IMR-90 (cell line): ENCODE measurements around the gene TRPM4.

Experiments
- BHLHE40 ChIP-seq: fragments of 150-350 bp; IDR thresholded peaks from 2 replicates; pipeline ENCODE4 v1.6.1; 2016; ENCODE audit warnings: mild to moderate bottlenecking, low read depth, low read length
- CEBPB ChIP-seq: IDR thresholded peaks from 2 replicates; pipeline ENCODE4 v1.6.1; 2012; ENCODE audit warnings: low read depth, low read length, improper control_type of control experiment
- CTCF ChIP-seq: conservative IDR thresholded peaks from 2 replicates; pipeline ENCODE4 v1.5.1; 2012; ENCODE audit warnings: mild to moderate bottlenecking, low read depth, low read length, improper control_type of control experiment
- ELK1 ChIP-seq: fragments of 150-350 bp; IDR thresholded peaks from 2 replicates; pipeline ENCODE4 v1.6.1; 2016; ENCODE audit warnings: low read depth, mild to moderate bottlenecking, low read length, moderate library complexity, borderline replicate concordance
- FOS ChIP-seq: fragments of 150-350 bp; IDR thresholded peaks from 2 replicates; pipeline ENCODE4 v1.6.1; 2016; ENCODE audit warnings: low read depth, low read length
- MAFK ChIP-seq: IDR thresholded peaks from 2 replicates; pipeline ENCODE4 v1.6.1; 2012; ENCODE audit warnings: low read depth, low read length, improper control_type of control experiment
- MAZ ChIP-seq: IDR thresholded peaks from 2 replicates; pipeline ENCODE4 v1.6.1; 2012; ENCODE audit warnings: low read depth, mild to moderate bottlenecking, low read length, improper control_type of control experiment, moderate library complexity, borderline replicate concordance
- MXI1 ChIP-seq: IDR thresholded peaks from 2 replicates; pipeline ENCODE4 v1.6.1; 2012; ENCODE audit warnings: low read depth, mild to moderate bottlenecking, low read length, moderate library complexity, borderline replicate concordance
- NFE2L2 ChIP-seq: fragments of 150-350 bp; IDR thresholded peaks from 2 replicates; pipeline ENCODE4 v1.6.1; 2016; ENCODE audit warnings: low read depth, mild to moderate bottlenecking, low read length
- POLR2A ChIP-seq: IDR thresholded peaks from 2 replicates; pipeline ENCODE4 v1.6.1; 2012; ENCODE audit warnings: mild to moderate bottlenecking, low read depth, low read length
- RAD21 ChIP-seq: IDR thresholded peaks from 2 replicates; pipeline ENCODE4 v1.6.1; 2012; ENCODE audit warnings: low read length, improper control_type of control experiment
- RFX5 ChIP-seq: IDR thresholded peaks from 2 replicates; pipeline ENCODE4 v1.8.0; 2012; ENCODE audit warnings: low read depth, mild to moderate bottlenecking, low read length, moderate library complexity
- SMC3 ChIP-seq: fragments of 150-350 bp; IDR thresholded peaks from 2 replicates; pipeline ENCODE4 v1.6.1; 2016; ENCODE audit warnings: low read depth, mild to moderate bottlenecking, antibody characterized with exemption, low read length, moderate library complexity
- TF ChIP-seq, protein P1 (sequence below): fragments of 150-350 bp; IDR thresholded peaks from 2 replicates; pipeline ENCODE4 v1.6.1; 2017; ENCODE audit warnings: mild to moderate bottlenecking, antibody characterized with exemption, low read length, low read depth

DNA sequence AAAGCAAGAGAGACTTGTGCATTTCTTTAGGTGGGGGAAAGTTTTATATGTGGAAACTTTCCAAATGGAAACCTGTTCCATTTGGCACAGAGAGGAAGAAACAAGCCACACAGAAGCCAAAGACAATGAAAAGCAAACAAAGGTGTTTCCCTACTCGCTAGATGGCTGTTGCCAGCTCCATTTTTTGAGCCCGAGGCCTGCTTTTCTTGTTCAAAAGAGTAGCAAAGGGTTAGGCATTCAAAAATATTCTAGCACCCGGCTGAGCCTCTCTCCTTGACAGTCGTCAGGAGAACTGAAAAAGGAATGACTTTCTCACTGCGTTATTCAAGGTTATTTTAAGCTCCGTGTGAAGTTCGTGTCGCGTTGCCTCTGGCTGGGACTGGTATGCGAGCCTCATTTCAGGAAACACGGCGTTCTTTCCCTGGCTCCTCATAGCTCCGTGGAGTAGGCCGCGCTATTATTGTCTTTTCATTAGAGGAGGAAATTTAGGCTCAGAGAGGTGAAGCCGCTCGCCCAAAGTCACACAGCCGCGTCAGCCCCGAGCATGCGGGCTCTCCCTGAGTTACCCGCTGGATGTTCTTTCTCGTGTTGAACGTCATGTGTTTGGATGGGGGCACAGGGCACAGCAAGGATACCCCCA, 7.6 kb downstream of the TRPM4 start:
- no peak for TF ChIP-seq CTCF
- TF ChIP-seq POLR2A: no peak
- TF ChIP-seq RAD21: no peak
- TF ChIP-seq RFX5: no peak
- no peak for TF ChIP-seq MAZ
- TF ChIP-seq FOS: no peak
- no peak for TF ChIP-seq CEBPB
- TF ChIP-seq, protein P1, sequence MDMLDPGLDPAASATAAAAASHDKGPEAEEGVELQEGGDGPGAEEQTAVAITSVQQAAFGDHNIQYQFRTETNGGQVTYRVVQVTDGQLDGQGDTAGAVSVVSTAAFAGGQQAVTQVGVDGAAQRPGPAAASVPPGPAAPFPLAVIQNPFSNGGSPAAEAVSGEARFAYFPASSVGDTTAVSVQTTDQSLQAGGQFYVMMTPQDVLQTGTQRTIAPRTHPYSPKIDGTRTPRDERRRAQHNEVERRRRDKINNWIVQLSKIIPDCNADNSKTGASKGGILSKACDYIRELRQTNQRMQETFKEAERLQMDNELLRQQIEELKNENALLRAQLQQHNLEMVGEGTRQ: no peak
- TF ChIP-seq SMC3: no peak
- no peak for TF ChIP-seq MXI1
- TF ChIP-seq MAFK: no peak
- no peak for TF ChIP-seq BHLHE40
- no peak for TF ChIP-seq NFE2L2
- TF ChIP-seq ELK1: no peak
